COLO829 (cell line): ENCODE measurements around the gene RYR1.
"Not testable (repeated sequence)": the region's sequence is repeated elsewhere in the genome, so short reads cannot be mapped to it uniquely, and the experiment has no call there.

Experiments used
- DNase-seq: peaks from one replicate; pipeline ENCODE4 v3.0.0; 2012; ENCODE audit warnings: low spot score

The RYR1 gene

GRCh38 chr19:38457690-38458405, 24.4 kb downstream of the RYR1 start:
- no peak for DNase-seq

GRCh38 chr19:38458991-38459390, 25.5 kb downstream of the RYR1 start:
- no peak for DNase-seq

- DNase-seq: no peak
Observed at GRCh38 chr19:38463365-38463764, 29.9 kb downstream of the RYR1 start.

- DNase-seq: no peak
Observed at GRCh38 chr19:38464421-38465082, 31.1 kb downstream of the RYR1 start.

GRCh38 chr19:38466050-38466449, 32.6 kb downstream of the RYR1 start:
- DNase-seq: no peak

- DNase-seq: no peak
Observed at GRCh38 chr19:38467541-38468525, 34.3 kb downstream of the RYR1 start.

GRCh38 chr19:38469151-38469550, 35.7 kb downstream of the RYR1 start:
- no peak for DNase-seq

- no peak for DNase-seq
Observed at GRCh38 chr19:38470788-38471480, 37.4 kb downstream of the RYR1 start.

- not testable (repeated sequence) for DNase-seq
Observed at GRCh38 chr19:38472725-38473124, 39.2 kb downstream of the RYR1 start.

- no peak for DNase-seq
Observed at GRCh38 chr19:38473201-38473600, 39.7 kb downstream of the RYR1 start.

- no peak for DNase-seq
Observed at GRCh38 chr19:38475176-38475575, 41.7 kb downstream of the RYR1 start.

- DNase-seq: peak; percentile 28
Observed at GRCh38 chr19:38478273-38478971, 44.9 kb downstream of the RYR1 start.

GRCh38 chr19:38482496-38482895, 49.0 kb downstream of the RYR1 start:
- no peak for DNase-seq

- no peak for DNase-seq
Observed at GRCh38 chr19:38483016-38483630, 49.6 kb downstream of the RYR1 start.

GRCh38 chr19:38484747-38485146, 51.3 kb downstream of the RYR1 start:
- DNase-seq: no peak

GRCh38 chr19:38485541-38486285, 52.2 kb downstream of the RYR1 start:
- DNase-seq: no peak

- DNase-seq: no peak
Observed at GRCh38 chr19:38486731-38487336, 53.3 kb downstream of the RYR1 start.

- DNase-seq: no peak
Observed at GRCh38 chr19:38488096-38488495, 54.6 kb downstream of the RYR1 start.

- no peak for DNase-seq
Observed at GRCh38 chr19:38488776-38489481, 55.4 kb downstream of the RYR1 start.
